OCI-LY3 (cell line): Measurements from ENCODE around the gene ATRN.

ENCODE experiments used
- EZH2phosphoT487 ChIP-seq: fragments of 200-600 bp; shearing (Covaris generic); IDR thresholded peaks from 2 replicates; pipeline ENCODE4 v1.6.1; 2018; ENCODE audit warnings: antibody characterized with exemption, mixed run types, low read depth
- TF ChIP-seq, protein P1 (sequence below): fragments of 200-600, 300-600 bp; sonication (generic); IDR thresholded peaks from 2 replicates; pipeline ENCODE4 v1.5.1; 2014; ENCODE audit warnings: antibody characterized with exemption, low read length, low read depth

DNA sequence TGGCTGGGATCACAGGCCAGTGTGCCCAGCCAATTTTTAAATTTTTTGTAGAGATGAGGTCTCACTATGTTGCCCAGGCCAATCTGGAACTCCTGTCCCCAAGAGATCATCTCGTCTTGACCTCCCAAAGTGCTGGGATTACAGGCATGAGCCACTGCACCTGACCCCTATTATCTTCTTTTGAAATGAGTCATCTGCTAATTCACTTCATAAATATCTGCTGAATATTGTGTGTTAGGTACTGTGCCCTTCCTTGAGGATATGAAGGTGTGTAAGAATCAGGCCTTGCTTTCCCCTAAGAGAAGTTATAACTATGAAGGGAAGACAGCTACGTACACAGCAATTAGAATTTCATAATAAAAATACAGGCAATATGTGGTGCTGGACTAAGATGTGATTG is 8.2 kb downstream of the ATRN start:
- TF ChIP-seq, protein P1, sequence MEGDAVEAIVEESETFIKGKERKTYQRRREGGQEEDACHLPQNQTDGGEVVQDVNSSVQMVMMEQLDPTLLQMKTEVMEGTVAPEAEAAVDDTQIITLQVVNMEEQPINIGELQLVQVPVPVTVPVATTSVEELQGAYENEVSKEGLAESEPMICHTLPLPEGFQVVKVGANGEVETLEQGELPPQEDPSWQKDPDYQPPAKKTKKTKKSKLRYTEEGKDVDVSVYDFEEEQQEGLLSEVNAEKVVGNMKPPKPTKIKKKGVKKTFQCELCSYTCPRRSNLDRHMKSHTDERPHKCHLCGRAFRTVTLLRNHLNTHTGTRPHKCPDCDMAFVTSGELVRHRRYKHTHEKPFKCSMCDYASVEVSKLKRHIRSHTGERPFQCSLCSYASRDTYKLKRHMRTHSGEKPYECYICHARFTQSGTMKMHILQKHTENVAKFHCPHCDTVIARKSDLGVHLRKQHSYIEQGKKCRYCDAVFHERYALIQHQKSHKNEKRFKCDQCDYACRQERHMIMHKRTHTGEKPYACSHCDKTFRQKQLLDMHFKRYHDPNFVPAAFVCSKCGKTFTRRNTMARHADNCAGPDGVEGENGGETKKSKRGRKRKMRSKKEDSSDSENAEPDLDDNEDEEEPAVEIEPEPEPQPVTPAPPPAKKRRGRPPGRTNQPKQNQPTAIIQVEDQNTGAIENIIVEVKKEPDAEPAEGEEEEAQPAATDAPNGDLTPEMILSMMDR = no peak
- TF ChIP-seq EZH2phosphoT487 = no peak
